NOMO-1 treated with DMSO at 0.1 percent for 48 hours (cell line): ENCODE results near the gene ZNF581.
A peak's percentile ranks its signal among the peaks of the same experiment; 100 is the strongest.

Source experiments
- DNase-seq: peaks from one replicate; lab custom pipeline; 2025; ENCODE audit not compliant: unreplicated experiment; lab: John Stamatoyannopoulos, UW

ZNF581 gene

DNA sequence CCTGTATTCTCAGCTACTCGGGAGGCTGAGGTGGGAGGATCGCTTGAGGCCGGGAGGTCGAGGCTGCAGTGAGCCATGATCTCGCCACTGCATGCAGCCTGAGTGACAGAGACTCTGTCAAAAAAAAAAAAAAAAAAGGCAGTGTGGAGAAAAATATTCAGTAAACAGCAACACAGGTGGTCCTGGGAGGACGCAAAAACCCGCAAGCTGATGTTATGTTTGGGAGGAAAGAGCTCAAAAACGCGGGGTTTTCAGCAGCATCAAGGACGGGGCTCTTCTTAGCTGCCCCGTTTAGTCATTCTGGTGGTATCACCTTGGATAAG, 18.5 kb upstream of the ZNF581 start:
- no peak for DNase-seq

DNA sequence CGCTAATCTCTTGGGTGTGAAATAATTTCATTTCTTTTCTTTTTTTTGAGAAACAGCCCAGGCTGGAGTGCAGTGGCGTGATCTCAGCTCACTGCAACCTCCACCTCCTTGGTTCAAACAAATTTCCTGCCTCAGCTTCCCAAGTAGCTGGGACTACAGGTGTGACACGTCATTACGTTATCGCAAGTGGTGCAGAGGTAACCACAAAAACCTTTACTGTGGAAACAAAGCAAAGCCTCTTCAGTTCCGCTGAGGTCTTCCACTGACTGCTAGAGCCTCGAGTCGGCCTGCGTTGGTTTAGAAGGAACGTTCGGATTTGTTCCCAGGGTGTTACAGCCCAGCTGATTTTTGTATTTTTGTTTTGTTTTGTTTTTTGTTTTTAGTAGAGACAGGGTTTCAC, 17.1 kb upstream of the ZNF581 start:
- DNase-seq: no peak

DNA sequence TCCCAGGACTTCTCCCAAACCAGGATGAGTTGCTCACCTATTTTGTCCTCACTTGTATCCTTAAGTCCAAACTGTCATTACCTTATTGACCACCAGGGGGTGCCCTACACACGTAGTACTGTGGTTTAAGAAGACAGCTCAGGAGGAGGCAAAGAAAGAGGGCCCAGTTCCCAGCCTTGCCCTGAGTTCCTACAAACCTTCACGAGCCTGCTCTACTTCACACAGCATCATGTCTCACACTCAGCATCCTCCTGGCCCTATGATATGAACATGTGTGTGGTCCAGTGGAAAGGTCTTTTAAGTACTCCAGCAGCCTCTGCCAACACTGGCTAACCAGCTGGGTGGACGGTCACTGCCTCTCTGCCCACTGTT, 11.0 kb upstream of the ZNF581 start:
- peak; percentile 88 for DNase-seq

DNA sequence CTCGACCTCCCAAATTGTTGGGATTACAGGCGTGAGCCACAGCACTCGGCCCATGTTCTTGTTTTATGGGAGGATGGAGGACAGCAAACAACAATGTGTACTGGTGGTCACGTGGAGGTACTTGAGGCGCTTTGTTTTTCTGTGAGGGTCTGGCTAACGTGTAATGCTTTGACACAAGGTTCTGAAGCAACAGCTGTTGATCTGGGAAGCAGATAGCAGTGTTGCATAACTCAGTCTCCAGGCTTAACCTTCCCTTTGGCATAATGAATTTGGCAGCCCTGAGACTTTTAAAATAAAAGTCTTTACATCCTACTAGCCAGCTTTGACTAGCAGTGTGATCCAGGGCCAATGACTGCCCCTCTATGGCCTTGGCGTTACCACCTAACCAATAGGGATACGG, 9.6 kb upstream of the ZNF581 start:
- no peak for DNase-seq

DNA sequence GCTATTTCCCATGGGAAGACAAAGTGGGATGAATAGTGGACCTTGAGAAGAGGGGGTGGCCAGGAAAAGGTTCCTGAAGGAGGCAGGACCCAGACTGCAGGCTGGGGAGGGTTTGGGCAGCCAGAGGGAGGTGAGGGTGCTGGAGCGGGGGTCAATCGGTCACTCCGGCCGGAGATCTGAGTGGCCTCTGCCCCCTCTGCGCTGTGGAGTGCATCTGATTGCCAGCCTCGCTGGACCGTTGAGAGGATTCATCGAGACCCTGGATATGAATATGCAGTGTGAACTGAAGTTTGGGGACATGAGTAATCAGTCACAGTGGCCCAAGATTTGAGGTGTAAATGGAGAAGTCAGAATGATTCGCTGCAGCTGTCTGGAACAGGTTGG, 8.1 kb upstream of the ZNF581 start:
- peak; percentile 25 for DNase-seq

DNA sequence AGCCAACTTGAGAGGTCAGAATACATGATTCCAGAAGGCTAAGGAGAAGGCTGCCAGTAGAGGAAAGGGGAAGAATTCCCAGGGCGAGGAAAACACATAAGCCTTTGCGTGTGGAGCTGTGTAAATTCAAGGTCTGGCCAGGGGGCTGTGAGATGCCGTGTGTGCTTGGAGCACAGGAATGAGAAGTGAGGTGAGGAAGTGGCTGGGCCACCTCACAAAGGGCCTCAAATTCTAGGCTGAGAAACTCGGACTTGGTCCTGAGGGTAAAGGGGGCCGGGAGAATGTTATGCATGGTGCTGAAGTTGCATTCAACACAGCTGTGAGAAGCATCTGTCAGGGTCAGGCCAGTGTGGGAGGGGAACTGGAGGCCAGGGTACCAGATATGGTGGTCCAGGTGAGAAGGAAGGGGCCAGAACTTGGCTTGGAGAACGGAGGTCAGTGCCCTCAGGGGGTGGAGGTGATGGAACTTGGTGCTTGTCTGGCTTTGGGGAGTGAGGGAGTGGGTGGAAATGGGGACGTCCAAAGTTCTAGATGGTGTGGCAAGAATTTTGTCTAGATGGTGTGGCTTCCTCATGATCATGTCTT, 7.5 kb upstream of the ZNF581 start:
- no peak for DNase-seq

DNA sequence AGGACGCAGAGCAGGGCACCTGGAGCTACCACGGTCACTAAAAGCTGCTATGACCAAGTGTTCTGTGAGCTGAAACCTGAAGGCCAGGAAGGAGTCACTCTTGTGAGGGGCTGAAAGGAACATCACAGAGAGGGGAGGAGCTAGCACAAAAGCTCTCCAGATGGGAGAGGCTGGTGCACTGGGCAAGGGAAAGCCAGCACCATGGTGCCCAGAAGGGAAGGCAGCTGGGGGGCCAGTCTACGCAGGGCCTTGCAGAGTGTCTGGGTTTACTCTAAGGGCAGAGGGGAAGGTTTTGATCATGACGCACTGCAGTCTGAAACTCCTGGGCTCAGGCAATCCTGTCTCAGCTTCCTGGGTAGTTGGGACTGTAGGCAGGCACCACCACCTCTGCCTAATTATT, 6.7 kb upstream of the ZNF581 start:
- no peak for DNase-seq

DNA sequence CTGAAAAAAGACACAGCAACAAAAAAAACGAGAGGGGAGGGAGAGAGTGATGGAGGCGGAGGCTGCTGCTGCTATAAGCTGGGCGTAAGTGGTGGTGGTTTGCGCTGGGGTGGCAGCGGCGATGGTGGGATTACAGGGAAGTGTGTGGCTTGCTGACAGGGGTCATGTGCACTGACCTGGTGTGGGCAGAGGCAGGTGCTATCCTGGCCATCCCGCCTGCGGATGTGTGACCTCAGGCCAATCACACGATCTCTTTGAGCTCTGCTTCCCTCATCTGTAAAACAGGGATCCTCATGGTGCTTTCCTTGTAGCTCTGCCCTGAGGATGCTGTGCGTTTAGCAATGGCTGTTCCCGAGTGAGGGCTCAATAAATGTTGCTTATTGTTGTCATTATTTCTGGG, 5.9 kb upstream of the ZNF581 start:
- no peak for DNase-seq

DNA sequence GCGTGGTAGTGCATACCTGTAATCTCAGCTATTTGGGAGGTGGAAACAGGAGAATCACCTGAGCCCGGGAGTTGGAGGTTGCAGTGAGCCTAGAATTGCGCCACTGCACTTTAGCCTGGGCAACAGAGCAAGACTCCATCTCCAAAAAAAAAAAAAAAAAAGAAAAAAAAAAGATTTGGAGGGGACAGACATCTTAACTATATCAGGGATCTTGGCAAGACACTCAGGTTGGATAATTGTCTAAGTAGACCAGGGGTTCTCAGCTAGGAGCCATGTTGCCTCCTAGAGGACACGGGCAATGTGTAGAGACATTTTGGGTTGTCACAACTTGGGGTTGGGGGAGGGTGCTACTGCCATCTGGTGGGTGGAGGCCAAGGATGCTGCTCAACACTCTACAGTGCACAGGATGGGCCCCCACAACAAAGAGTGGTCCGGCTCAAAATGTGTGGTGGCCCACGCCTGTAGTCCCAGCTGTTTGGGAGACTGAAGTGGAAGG, 4.5 kb upstream of the ZNF581 start:
- peak; percentile 37 for DNase-seq

DNA sequence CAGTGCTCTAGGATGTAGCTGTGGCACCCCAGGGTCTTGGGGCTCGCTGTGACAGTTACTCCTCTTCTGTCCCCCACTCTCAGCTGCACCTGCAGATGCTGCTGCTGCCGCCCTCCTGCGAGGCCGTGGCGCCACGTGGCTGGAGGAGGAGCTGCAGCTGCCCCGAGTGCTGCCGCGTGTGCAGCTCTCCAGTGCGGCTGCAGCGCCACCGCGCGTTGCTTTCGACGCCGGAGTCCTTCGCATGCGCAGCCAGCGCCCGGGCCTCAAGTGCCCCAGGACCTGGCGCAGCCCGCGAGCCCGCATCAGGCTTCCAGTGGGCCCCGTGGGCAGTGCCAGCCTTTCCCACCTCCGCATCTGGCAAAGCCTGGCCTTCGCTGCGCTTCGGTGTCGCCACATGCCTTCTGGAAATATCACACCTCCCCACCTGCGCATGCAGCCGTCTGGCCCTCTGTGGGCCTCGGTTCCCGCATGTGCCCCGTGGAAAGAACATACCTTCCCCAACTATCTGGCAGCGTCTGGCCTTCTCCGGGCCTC, 3.3 kb upstream of the ZNF581 start:
- DNase-seq: no peak

DNA sequence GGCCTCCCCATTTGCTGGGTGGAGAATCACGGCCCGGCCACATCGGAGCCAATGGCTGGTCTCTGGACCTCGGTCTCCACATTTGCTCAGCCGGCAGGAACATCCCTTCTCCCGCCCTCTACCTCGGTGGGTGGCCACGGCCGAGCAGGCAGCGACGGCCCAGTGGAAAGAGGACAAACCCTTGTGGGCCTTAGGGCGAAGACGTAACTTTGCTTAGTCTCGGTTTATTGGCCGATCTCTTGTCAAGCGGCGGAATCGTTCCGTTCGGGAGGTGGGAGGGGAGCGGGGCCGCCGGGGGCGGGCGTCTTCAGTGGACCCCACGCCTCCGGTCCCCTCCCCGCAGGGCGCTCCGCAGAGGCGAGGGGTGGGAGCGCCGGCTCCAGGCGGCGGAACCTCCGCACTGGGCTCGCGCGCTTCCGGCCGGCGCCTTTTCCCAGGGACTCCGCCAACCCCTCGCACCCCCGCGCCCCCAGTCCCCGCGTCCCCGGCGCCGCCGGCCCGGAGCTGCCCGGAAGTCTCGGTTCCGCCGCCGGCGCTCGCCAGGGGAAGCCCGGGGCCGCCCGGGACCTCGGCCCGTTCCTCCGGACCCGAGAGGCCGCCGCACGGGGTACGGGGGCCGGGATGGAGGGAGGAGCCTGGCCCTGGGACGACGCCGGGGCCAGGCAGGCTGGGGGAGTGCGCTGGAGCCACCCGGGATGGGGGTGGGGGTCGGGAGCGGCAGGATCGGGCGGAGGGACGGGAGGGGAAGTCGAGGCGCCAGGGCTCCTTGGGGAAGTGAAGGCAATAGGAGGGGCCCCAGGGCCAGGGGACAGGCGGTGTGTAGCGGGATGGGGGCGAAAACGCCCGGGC, 2.6 kb upstream of the ZNF581 start, which contains the start of gene ZNF580:
ZNF580 (plus strand) TSS at position 426 of the 849 bp plus-strand sequence. CDS start 1,507 bp downstream, outside the sequence.
- peak; percentile 20 for DNase-seq

DNA sequence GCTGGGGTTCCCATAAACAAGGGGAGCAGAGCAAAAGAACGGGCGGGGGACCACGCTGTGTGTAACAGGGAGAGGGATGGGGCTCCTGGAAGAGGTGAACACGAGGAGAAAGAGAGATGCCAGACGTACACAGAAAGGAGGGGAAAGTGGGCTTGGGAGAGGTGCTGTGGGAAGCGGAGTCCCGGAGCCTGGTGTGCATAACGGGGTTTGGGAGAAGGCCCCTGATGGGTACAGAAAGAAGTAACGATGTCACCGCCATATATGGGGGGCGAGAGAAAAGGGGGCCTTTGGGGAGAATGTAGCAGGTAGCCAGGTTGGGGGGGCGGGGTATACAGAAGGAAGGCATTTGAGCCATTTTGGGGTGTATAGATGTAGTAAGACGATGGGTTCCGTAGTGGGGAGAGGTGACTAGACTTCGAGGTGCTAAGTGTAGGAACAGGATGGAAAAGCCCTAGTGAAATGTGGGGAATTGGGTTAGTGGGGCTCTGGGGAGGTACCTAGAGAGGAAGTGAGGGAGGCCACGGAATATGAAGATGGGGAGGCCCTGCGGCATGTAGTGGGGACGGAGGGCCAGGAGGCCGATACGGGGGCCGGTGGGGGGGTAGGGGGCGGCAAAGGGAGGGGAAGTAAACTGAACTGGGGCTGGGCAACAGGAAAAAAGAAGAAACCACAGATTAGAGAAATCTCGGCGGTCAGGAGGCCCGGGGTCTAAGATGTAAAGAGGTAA, 1.9 kb upstream of the ZNF581 start:
- peak; percentile 23 for DNase-seq

DNA sequence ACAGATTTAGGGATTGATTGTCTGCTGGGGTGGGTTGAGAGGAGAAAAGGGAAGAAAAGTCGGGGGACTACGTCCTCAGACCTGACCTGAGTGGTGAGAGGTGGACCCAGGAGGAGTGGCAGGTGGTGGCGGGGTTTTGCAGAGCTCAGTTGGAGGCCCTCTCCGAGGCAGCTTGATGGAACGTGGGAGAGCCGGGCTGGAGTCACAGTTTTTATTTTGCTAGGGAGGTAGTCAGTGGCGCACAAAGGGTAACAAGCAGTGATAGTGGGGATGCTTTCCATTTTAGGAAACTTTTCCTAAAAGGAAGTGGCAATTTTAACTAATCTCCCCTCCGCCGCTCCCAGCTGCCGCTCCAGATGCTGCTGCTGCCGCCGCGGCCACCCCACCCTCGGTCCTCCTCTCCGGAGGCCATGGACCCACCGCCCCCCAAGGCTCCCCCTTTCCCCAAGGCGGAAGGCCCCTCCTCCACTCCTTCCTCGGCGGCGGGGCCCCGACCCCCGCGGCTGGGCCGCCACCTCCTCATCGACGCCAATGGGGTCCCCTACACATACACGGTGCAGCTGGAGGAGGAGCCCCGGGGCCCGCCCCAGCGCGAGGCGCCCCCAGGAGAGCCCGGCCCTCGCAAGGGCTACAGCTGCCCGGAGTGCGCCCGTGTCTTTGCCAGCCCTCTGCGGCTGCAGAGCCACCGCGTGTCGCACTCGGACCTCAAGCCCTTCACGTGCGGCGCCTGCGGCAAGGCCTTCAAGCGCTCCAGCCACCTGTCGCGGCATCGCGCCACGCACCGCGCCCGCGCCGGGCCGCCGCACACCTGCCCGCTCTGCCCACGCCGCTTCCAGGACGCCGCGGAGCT, 1.1 kb upstream of the ZNF581 start:
- no peak for DNase-seq

DNA sequence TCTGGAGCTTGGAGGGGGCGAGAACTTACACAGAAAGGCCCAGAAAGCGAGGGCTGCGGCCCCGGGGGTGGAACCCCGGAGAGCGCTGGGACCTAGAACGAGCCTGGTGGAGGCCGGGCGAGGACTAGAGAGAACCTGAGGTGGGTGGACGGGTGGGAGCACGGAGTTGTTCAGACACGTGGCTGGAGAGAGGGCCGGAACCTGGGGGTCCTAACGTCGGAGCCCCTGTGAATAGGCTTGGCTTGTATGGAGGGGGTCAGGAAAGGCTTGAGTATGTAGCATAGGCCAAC, 383 bp downstream of the ZNF581 start:
- DNase-seq: no peak

DNA sequence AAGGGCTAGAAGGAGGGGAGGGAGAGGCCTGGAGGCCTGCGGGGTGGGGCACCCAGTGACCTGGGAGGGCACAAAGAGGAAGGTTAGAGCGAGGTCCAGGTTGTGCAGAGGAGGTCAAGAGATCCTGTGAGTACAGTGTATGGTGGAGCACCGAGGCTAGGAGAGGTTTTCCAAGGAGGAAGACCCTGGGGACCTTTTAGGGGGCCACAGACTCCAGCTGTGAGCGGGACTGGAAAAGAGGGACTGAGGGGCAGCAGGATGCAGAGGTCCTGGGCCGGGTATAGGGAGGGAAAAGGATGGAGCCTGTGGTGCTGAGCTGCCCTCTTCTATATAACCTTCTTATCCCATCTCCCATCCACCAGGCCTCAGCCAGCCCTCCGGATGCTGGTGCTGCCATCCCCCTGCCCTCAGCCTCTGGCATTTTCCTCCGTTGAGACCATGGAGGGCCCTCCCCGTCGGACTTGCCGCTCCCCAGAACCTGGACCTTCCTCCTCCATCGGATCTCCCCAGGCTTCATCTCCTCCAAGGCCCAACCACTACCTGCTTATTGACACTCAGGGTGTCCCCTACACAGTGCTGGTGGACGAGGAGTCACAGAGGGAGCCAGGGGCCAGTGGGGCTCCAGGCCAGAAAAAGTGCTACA, 863 bp downstream of the ZNF581 start:
- no peak for DNase-seq

DNA sequence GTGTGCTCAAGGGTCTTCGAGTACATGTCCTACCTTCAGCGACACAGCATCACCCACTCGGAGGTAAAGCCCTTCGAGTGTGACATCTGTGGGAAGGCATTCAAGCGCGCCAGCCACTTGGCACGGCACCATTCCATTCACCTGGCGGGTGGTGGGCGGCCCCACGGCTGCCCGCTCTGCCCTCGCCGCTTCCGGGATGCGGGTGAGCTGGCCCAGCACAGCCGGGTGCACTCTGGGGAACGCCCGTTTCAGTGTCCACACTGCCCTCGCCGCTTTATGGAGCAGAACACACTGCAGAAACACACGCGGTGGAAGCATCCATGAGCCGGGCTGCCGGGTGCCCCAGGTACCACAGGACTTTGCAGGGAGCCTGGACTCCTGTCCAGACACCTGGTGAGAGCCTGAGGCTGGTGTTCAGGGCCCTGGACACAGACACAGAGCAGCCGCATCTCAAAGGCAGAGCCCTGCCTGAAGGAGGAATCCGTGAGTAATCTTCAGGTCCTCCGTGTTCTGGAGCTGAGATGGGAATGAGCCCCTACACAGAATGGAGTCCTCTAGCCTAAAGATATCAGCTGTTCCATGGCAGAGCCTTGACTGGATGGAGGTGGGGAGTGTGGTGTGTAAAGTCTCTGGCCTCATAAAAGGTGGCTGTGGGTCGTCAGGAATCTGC, 1.5 kb downstream of the ZNF581 start:
- no peak for DNase-seq

DNA sequence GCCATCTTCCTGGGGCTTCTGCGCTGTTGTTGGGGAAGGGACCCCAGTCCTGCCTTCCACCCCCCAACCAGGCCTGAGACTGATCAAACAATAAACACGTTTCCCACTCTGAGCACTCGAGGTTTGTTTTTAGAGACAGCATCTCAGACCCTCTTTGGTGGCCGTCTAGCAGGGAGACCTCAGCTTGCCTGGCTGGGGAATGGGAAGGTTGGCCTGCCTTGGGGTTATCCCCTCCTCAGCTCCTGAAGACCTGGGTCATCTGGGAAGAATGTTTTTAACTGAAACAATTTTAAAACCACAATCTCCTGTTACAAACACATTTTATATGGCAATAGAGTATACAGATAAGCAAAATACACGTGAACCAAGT, 2.0 kb downstream of the ZNF581 start:
- no peak for DNase-seq

DNA sequence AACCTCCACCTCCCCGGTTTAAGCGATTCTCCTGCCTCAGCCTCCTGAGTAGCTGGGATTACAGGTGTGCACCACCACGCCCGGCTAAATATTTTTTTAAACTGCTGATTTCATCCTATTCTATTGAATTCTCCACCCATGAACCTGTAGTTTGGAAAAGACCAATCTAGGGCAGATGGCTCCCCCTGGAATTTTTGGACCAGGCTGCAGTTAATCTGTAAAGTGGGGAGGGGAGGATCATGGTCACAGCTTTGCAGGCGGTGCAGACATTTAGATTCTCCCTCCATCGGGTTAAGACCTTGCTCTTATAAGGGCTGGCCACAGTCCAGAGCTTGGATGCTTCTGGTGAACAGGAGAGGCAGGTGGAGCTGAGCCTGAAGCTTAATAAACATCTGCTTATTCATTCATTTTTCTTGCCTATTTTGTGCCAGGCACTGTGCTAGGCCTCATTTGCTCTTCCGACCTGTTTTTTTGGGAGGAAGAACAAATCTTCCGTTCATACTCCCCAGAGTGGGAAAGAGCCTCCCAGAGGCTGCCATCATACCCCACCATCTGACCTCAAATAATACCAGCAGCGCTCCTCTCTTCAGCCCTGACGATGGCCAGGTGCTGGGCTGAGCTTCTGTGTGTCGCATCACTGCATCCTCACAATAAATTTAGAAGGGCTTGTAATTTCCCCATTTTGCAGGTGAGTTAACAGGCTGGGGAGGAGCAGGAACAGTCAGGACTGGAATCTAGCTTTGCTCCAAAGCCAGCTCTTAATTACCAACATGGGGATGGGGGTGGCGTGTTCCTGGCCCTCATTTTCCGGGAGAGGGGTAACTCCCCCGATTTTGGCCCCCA, 3.7 kb downstream of the ZNF581 start:
- no peak for DNase-seq
